SK-N-SH treated with all-trans-retinoic acid at 6 μM for 48 hours (cell line): ENCODE results near the gene MS4A10.

Source experiments
- ATAC-seq: fragments of 200-7000 bp; cut with Tn5 transposase; 3 replicates; pipeline ENCODE4 v1.9.1; 2020; ENCODE audit warnings: mild to moderate bottlenecking, moderate library complexity
- BACH2 ChIP-seq: fragments of 250-450 bp; sonication (Bioruptor Pico); IDR thresholded peaks from 2 replicates; pipeline ENCODE4 v1.9.0; 2021; ENCODE audit warnings: mild to moderate bottlenecking, borderline replicate concordance
- CREB5 ChIP-seq: fragments of 250-450 bp; sonication (Bioruptor Pico); IDR thresholded peaks from 2 replicates; pipeline ENCODE4 v1.5.1; 2020; ENCODE audit warnings: low read depth, mild to moderate bottlenecking, moderate library complexity
- CSDC2 ChIP-seq: fragments of 250-450 bp; sonication (Bioruptor Pico); IDR thresholded peaks from 2 replicates; pipeline ENCODE4 v1.5.0; 2020; ENCODE audit warnings: mild to moderate bottlenecking, moderate library complexity
- CSRNP3 ChIP-seq: fragments of 250-450 bp; sonication (Bioruptor Pico); IDR thresholded peaks from 2 replicates; pipeline ENCODE4 v1.5.1; 2021; ENCODE audit warnings: mild to moderate bottlenecking, moderate library complexity
- ESRRG ChIP-seq: fragments of 250-450 bp; sonication (Bioruptor Pico); IDR thresholded peaks from 2 replicates; pipeline ENCODE4 v1.6.1; 2021; ENCODE audit warnings: mild to moderate bottlenecking
- GLIS3 ChIP-seq: fragments of 250-450 bp; sonication (Bioruptor Pico); IDR thresholded peaks from 2 replicates; pipeline ENCODE4 v1.5.0; 2020; ENCODE audit warnings: mild to moderate bottlenecking, moderate library complexity
- ISL1 ChIP-seq: fragments of 250-450 bp; sonication (Bioruptor Pico); IDR thresholded peaks from 2 replicates; pipeline ENCODE4 v2.1.2; 2022; ENCODE audit warnings: mild to moderate bottlenecking, moderate library complexity
- OSR1 ChIP-seq: fragments of 250-450 bp; sonication (Bioruptor Pico); IDR thresholded peaks from 2 replicates; pipeline ENCODE4 v1.8.0; 2022; ENCODE audit warnings: moderate library complexity, mild to moderate bottlenecking, inconsistent platforms
- PATZ1 ChIP-seq: fragments of 250-450 bp; sonication (Bioruptor Pico); IDR thresholded peaks from 2 replicates; pipeline ENCODE4 v1.8.0; 2020; ENCODE audit warnings: mild to moderate bottlenecking, moderate library complexity, borderline replicate concordance
- POU6F1 ChIP-seq: fragments of 250-450 bp; sonication (Bioruptor Pico); IDR thresholded peaks from 2 replicates; pipeline ENCODE4 v1.8.0; 2021; ENCODE audit warnings: low read depth, mild to moderate bottlenecking, moderate library complexity, borderline replicate concordance
- PPARA ChIP-seq: fragments of 250-450 bp; sonication (Bioruptor Pico); IDR thresholded peaks from 2 replicates; pipeline ENCODE4 v1.5.0; 2020; ENCODE audit warnings: mild to moderate bottlenecking, borderline replicate concordance
- SNAI2 ChIP-seq: fragments of 250-450 bp; sonication (Bioruptor Pico); IDR thresholded peaks from 2 replicates; pipeline ENCODE4 v1.5.0; 2020; ENCODE audit warnings: mild to moderate bottlenecking, moderate library complexity
- TCF4 ChIP-seq: fragments of 250-450 bp; sonication (Bioruptor Pico); IDR thresholded peaks from 2 replicates; pipeline ENCODE4 v1.8.0; 2021; ENCODE audit warnings: mild to moderate bottlenecking, moderate library complexity, borderline replicate concordance
- TOX ChIP-seq: fragments of 250-450 bp; sonication (Bioruptor Pico); IDR thresholded peaks from 2 replicates; pipeline ENCODE4 v1.8.0; 2021; ENCODE audit warnings: mild to moderate bottlenecking, moderate library complexity, borderline replicate concordance
- TSHZ2 ChIP-seq: fragments of 250-450 bp; sonication (Bioruptor Pico); IDR thresholded peaks from 2 replicates; pipeline ENCODE4 v1.5.0; 2020; ENCODE audit warnings: mild to moderate bottlenecking, moderate library complexity
- ZC3H10 ChIP-seq: fragments of 250-450 bp; sonication (Bioruptor Pico); IDR thresholded peaks from 2 replicates; pipeline ENCODE4 v1.5.1; 2021; ENCODE audit warnings: mild to moderate bottlenecking, moderate library complexity
- ZFP30 ChIP-seq: fragments of 450-650 bp; formaldehyde crosslinking; IDR thresholded peaks from 2 replicates; pipeline ENCODE4 v1.5.0; 2022; ENCODE audit warnings: mild to moderate bottlenecking, moderate library complexity
- ZNF565 ChIP-seq: fragments of 450-650 bp; formaldehyde crosslinking; conservative IDR thresholded peaks from 2 replicates; pipeline ENCODE4 v1.5.0; 2020; ENCODE audit warnings: low read depth, mild to moderate bottlenecking, moderate library complexity
- ZNF70 ChIP-seq: fragments of 450-650 bp; formaldehyde crosslinking; IDR thresholded peaks from 2 replicates; pipeline ENCODE4 v1.5.0; 2020; ENCODE audit warnings: mild to moderate bottlenecking, moderate library complexity
- ZNF8 ChIP-seq: fragments of 450-650 bp; formaldehyde crosslinking; IDR thresholded peaks from 2 replicates; pipeline ENCODE4 v1.5.0; 2020; ENCODE audit warnings: mild to moderate bottlenecking, moderate library complexity

The MS4A10 gene

GRCh38 chr11:60769273-60769672, 15.9 kb upstream of the MS4A10 start:
- TF ChIP-seq CREB5 (CRISPR knock-in tag): no peak
- TF ChIP-seq ESRRG (CRISPR knock-in tag): no peak
- TF ChIP-seq CSDC2 (CRISPR knock-in tag): no peak
- TF ChIP-seq POU6F1 (CRISPR knock-in tag): no peak
- no peak for ATAC-seq

- TF ChIP-seq SNAI2: no peak
- no peak for TF ChIP-seq POU6F1 (CRISPR knock-in tag)
- TF ChIP-seq ZNF8 (CRISPR knock-in tag): no peak
- no peak for TF ChIP-seq ISL1 (CRISPR knock-in tag)
- TF ChIP-seq OSR1: no peak
- no peak for TF ChIP-seq ZNF565 (CRISPR knock-in tag)
- TF ChIP-seq CSRNP3 (CRISPR knock-in tag): no peak
- no peak for TF ChIP-seq TOX
- no peak for TF ChIP-seq GLIS3 (CRISPR knock-in tag)
- no peak for ATAC-seq
These were observed 15.3 kb upstream of the MS4A10 start for GRCh38 chr11:60769811-60770210.

- TF ChIP-seq GLIS3 (CRISPR knock-in tag) (no peak), CSDC2 (CRISPR knock-in tag) (no peak), SNAI2 (no peak), ZNF565 (CRISPR knock-in tag) (no peak), ESRRG (CRISPR knock-in tag) (no peak), TSHZ2 (CRISPR knock-in tag) (no peak), OSR1 (no peak), TOX (no peak), PPARA (CRISPR knock-in tag) (no peak), TCF4 (CRISPR knock-in tag) (no peak), ZNF8 (CRISPR knock-in tag) (no peak), BACH2 (CRISPR knock-in tag) (no peak), ISL1 (CRISPR knock-in tag) (no peak), ZNF70 (CRISPR knock-in tag) (no peak), ZC3H10 (CRISPR knock-in tag) (no peak), PATZ1 (CRISPR knock-in tag) (no peak), ZFP30 (CRISPR knock-in tag) (no peak)
- no peak for ATAC-seq
These were observed 14.0 kb upstream of the MS4A10 start for GRCh38 chr11:60771146-60771545.
